Eye (tissue), 1 donor: ENCODE measurements around the gene SRGAP2C.
A peak's percentile ranks its signal among the peaks of the same experiment; 100 is the strongest.
"Not testable (repeated sequence)": the region's sequence is repeated elsewhere in the genome, so short reads cannot be mapped to it uniquely, and the experiment has no call there.

Source experiments
- DNase-seq: peaks from one replicate; pipeline ENCODE4 v3.0.0-alpha.2; 2015

SRGAP2C gene

GRCh38 chr1:121184290-121185127, at the start of gene SRGAP2C, which contains the start of gene FAM72B:
Gene SRGAP2C, plus strand, starts transcription at chr1:121184975. Its CDS starts 2,472 bp downstream, at chr1:121187447.
Gene FAM72B, minus strand, starts transcription at chr1:121184340. Its CDS starts 851 bp downstream, at chr1:121183489.
- DNase-seq, result peak; percentile 98

GRCh38 chr1:121140393-121140792, 44.4 kb upstream of the SRGAP2C start:
- not testable (repeated sequence) for DNase-seq

DNA sequence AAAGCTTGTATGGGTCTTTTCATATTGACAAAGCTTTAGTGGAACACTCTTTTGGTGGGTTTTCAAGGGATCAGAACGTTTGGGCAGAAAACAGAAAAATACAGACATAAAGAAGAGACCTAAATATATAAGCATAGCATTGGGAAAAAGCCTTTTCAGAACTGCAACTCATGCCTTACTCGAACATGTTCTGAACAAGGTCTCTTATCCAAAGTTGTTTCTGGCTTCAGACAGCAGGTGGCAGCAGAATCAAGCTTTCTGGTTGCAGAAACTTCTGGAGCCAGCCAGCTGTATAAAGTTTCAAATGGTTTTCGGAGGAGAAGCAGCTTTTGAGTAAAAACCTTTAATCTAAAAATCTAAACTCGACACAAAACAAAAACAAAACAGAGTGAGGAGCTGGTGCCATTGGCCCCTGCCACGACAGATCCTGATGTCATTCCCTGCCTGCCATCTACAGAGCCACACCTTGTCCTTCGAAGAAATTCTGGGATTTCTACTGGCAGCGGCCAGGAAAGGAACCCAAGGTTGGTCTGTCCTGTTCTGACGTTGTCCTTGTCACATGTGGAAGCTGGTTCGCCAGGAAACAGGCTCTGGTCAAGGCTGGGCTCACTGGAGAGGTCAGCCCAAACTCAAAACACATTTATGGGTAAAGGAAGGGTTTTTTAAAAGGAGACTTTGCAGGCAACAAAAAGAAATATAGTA, 36.1 kb upstream of the SRGAP2C start:
- not testable (repeated sequence) for DNase-seq

DNA sequence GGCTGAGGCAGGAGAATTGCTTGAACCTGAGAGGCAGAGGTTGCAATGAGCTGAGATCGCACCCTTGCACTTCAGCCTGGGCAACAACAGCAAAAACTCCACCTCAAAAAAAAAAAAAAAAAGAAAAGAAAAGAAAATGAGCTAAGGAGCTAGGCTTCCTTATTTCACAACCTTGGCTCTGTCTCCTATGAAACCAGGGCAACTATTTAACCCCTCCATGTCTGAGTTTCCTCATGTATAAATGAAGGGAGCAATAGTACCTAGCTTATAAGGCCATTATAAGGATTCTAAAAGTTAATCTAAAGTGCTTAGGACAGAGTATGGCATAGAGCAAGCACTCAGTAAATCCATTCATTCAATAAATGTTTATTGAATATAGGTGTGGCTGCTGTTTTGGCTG, 33.5 kb upstream of the SRGAP2C start:
- not testable (repeated sequence) for DNase-seq

DNA sequence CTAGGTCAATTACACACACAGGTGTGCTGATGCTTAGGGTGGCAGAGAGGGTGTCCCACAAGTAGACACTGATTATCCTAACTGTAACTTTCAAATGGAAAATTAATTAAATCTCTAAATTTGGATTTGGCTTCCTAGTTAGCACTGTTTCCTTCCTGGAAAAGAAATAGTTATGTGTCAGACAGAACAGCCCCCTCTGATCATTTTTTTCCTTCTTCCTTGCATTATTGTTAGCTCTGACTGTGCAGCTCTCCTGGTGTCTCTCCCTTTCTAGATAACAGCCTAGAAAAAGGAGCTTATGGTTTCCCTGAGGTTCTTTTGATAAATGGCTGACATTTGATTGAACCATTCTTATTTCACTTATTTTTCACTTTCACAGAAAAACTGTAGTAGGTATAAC, 32.0 kb upstream of the SRGAP2C start:
- DNase-seq, result not testable (repeated sequence)

DNA sequence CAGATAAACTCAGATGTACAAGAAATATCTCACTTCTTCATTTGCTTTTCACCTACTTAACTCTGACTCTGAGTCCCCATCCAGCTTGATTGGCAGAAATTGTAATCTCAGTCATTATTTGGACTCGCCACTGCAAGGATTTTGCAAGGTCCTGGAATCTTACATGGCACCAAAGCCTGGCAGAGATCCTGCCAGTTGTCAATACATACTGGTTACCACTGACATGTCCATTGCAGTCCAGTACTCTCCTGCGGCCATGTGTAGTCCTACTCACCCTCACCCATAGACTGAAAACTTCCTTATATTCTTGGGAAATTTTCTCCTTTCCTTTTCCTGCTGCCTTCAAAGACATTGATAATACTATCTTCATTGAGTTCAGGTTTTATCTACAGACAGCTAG, 30.0 kb upstream of the SRGAP2C start:
- not testable (repeated sequence) for DNase-seq

GRCh38 chr1:121155671-121156358, 29.0 kb upstream of the SRGAP2C start:
- peak; percentile 9 for DNase-seq

GRCh38 chr1:121156958-121157603, 27.7 kb upstream of the SRGAP2C start:
- DNase-seq, result not testable (repeated sequence)

DNA sequence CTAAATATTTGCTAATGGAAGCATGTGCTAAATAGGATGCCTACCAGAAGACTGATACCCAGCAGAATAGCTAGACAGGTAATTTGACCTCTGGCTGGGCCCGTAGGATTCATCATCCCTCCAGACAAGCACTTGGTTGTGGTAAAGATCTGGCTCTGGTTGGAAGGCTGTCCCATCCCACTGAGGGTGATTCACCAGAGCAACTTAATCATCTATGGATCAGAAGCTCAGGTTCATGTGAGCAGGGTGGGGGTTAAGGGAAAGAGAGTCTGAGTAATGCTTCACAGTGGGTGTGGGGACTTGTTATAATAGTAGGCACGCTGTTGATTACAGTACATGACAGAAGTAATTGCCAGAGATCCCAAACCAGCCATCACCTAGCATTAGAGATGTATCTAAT, 27.2 kb upstream of the SRGAP2C start:
- not testable (repeated sequence) for DNase-seq

GRCh38 chr1:121160118-121160517, 24.7 kb upstream of the SRGAP2C start:
- DNase-seq, result not testable (repeated sequence)

DNA sequence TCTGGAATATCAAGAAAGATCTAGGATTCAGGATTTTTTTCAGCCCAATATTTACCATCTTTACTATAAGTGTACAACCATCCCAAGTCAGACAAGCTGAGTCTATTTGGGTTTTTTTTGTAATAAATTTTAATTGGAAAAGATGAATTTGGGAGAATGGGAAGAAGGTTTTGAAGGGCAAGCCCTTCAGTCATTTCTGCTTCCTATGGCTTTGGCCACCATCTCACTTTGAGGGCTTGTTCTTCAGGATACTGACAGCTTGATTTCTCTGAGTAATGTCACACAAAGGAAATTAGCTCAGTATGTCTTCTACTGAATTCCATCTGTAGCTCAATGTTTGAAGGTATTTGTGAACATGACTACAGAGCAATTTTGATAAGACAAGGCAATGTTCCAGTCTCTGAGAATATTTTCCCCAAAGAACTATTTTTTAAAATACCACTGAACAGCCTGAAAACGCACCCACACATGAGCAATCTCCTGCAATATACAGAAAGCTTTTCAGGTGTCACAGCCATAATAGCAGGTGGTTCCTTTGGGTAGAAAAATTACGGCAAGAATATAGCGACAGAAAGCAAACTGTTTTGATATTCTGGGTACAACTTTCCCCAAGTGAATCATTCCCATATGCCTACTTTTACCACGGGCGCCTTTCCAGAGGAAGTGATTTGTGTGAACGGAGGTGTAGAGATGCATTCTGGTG, 23.4 kb upstream of the SRGAP2C start:
- DNase-seq, result not testable (repeated sequence)

DNA sequence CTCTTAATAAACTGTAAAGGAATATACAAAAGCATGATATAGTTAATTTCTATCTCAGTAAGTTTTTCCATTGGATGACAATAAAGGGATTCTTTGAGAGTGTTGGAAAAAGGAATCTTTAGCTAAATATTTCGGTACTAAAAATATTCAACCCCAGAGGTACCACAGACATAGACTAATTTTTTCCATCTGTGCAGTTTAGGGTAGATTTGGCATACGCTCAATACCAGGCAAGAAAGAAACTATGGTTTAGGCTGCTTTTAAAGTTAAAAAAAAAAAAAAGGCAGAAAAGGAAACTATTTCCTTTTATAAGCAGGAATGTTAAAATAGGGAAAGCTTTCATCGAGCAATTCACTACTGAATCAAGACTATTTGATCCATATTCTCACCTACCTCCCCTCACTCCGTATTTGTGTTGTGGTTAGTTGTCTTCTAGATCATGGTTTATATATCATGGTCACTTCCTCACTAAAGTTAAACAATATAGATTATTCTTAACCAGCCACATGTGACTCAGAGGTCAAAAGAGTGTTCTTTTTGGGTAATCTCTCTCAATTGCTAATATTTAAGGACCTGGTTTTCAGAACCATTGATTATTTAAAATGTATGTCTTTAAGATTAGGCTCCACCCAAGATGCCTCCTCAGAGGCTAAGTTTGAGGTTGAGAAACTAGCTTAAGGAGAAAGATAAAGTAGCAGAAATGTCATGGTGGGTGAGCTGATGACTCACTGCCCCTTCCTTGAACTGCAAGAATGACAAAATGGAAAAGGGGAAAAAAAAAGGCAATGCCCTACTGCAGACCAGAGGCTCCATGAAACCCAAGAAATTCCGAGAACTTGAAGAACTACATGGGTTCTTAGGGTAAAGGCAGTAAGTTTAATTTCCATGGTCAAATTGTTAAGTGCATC, 20.7 kb upstream of the SRGAP2C start:
- peak; percentile 1 for DNase-seq

- DNase-seq, result not testable (repeated sequence)
Measured at GRCh38 chr1:121165296-121165695, 19.5 kb upstream of the SRGAP2C start.

GRCh38 chr1:121167225-121167738, 17.5 kb upstream of the SRGAP2C start:
- DNase-seq, result not testable (repeated sequence)

- DNase-seq, result not testable (repeated sequence)
Measured at GRCh38 chr1:121168152-121168668, 16.6 kb upstream of the SRGAP2C start.

- DNase-seq, result not testable (repeated sequence)
Measured at GRCh38 chr1:121176649-121177048, 8.1 kb upstream of the SRGAP2C start.

- DNase-seq, result not testable (repeated sequence)
Measured at GRCh38 chr1:121178197-121178596, 6.6 kb upstream of the SRGAP2C start.

- DNase-seq, result peak; percentile 21
Measured at GRCh38 chr1:121183867-121184266, 908 bp upstream of the SRGAP2C start.

DNA sequence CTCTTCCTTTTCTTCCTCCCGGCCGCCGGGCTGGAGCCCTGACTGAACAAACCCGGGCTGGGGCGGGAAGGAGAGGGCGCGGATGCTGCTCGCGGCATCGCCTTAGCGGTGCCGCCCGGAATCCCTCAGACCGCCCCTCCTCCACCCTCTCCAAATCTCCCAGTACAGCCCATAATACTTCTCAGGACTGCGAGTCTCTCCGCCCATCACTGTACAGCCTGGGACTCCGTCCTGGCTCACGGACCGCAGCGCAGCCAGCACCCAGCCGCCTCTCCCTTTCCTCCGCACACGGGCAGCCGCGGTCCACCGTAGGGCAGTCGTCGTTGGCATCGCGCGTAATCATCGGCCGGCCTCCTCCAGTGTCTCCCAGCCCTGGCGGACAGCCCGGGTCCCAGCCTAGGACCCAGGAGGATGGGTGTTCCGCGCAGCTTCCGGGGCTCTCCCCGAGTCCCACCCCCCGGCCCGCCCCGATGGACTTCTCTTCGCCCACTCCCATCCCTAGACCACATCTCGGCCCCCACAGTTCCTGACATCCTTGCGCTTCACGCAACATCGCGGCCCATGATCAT, 449 bp downstream of the SRGAP2C start:
- DNase-seq, result not testable (repeated sequence)

GRCh38 chr1:121186191-121186590, 1.4 kb downstream of the SRGAP2C start:
- DNase-seq, result not testable (repeated sequence)
